HepG2 (cell line): ENCODE measurements around the gene ZNF75A. TPM values are rescaled to one million over a fixed set of nuclear protein-coding genes. Genes with fewer than 3 reads are reported as not detected.
A peak's percentile ranks its signal among the peaks of the same experiment; 100 is the strongest.

Source experiments
- GATAD1 ChIP-seq: IDR thresholded peaks from 2 replicates; pipeline ENCODE4 v1.6.1; 2016; ENCODE audit warnings: missing genetic modification reagents, missing compliant biosample characterization
- GFI1 ChIP-seq: sonication (generic); formaldehyde crosslinking; IDR thresholded peaks from 2 replicates; pipeline ENCODE4 v1.5.0; 2020; ENCODE audit warnings: missing genetic modification reagents, mild to moderate bottlenecking, borderline replicate concordance
- KDM5B ChIP-seq: sonication (generic); formaldehyde crosslinking; IDR thresholded peaks from 2 replicates; pipeline ENCODE4 v1.4.0; 2020; ENCODE audit warnings: missing genetic modification reagents, mild to moderate bottlenecking, borderline replicate concordance
- NFKB2 ChIP-seq: sonication (generic); formaldehyde crosslinking; IDR thresholded peaks from 2 replicates; pipeline ENCODE4 v1.4.0; 2020; ENCODE audit warnings: missing genetic modification reagents, borderline replicate concordance
- PPARG ChIP-seq: conservative IDR thresholded peaks from 2 replicates; pipeline ENCODE4 v1.6.1; 2016; ENCODE audit warnings: missing biosample characterization, missing genetic modification reagents
- SMYD3 ChIP-seq: sonication (generic); formaldehyde crosslinking; IDR thresholded peaks from 2 replicates; pipeline ENCODE4 v1.8.1; 2023; ENCODE audit warnings: mild to moderate bottlenecking, missing genetic modification reagents
- WIZ ChIP-seq: sonication (generic); formaldehyde crosslinking; IDR thresholded peaks from 2 replicates; pipeline ENCODE4 v1.5.1; 2020; ENCODE audit warnings: mild to moderate bottlenecking, missing genetic modification reagents
- ZBTB1 ChIP-seq: sonication (generic); formaldehyde crosslinking; IDR thresholded peaks from 2 replicates; pipeline ENCODE4 v1.4.0; 2020; ENCODE audit warnings: missing genetic modification reagents, borderline replicate concordance
- ZNF143 ChIP-seq: sonication (generic); formaldehyde crosslinking; IDR thresholded peaks from 2 replicates; pipeline ENCODE4 v1.4.0; 2020; ENCODE audit warnings: missing genetic modification reagents
- ZNF574 ChIP-seq: sonication (generic); formaldehyde crosslinking; IDR thresholded peaks from 2 replicates; pipeline ENCODE4 v1.4.0; 2020; ENCODE audit warnings: missing genetic modification reagents
- ZNF605 ChIP-seq: sonication (generic); formaldehyde crosslinking; IDR thresholded peaks from 2 replicates; pipeline ENCODE4 v1.8.0; 2022; ENCODE audit warnings: mild to moderate bottlenecking, missing genetic modification reagents
- ZNF607 ChIP-seq: sonication (generic); formaldehyde crosslinking; IDR thresholded peaks from 2 replicates; pipeline ENCODE4 v1.5.1; 2020; ENCODE audit warnings: missing genetic modification reagents, mild to moderate bottlenecking, borderline replicate concordance
- polyA plus RNA-seq, 8 experiments: library from polyadenylated mRNA; depleted of rRNA in 3 of 8; stranded (reverse) in 7 of 8; unstranded in 1 of 8; fragments of >200 nt; fragmentation: Illumina TruSeq in 4 of 8; extraction: Trizol in 4 of 8; gene quantifications; 2 replicates each; pipeline versions ENCODE4 v1.2.1 to v1.2.3, GENCODE V29; 2011 to 2016; ENCODE audit warnings: low read depth in 4 of 8, missing spikeins in 1 of 8, mixed read lengths in 1 of 8; ENCODE audit not compliant: insufficient read depth in 1 of 8
- total RNA-seq, 5 experiments: library from RNA; depleted of rRNA; stranded (reverse); fragments of >200 nt; fragmentation: Illumina TruSeq; extraction: Trizol; gene quantifications; 2 replicates each; pipeline ENCODE4 v1.2.3, GENCODE V29; 2016; ENCODE audit warnings: low read depth in 1 of 5
- TF ChIP-seq, protein P1 (sequence below): sonication (generic); formaldehyde crosslinking; IDR thresholded peaks from 2 replicates; pipeline ENCODE4 v1.5.0; 2020; ENCODE audit warnings: mild to moderate bottlenecking, missing genetic modification reagents, borderline replicate concordance
- TF ChIP-seq, protein P2 (sequence below): sonication (generic); formaldehyde crosslinking; IDR thresholded peaks from 2 replicates; pipeline ENCODE4 v1.4.0; 2020; ENCODE audit warnings: mild to moderate bottlenecking, missing genetic modification reagents

ZNF75A gene
- total and polyA plus RNA-seq, 2 of the 13 experiments (the other 11 are each of a cell fraction or from before 2014, with no cell fraction given): 1.4 to 2.1 TPM

- TF ChIP-seq, protein P1, sequence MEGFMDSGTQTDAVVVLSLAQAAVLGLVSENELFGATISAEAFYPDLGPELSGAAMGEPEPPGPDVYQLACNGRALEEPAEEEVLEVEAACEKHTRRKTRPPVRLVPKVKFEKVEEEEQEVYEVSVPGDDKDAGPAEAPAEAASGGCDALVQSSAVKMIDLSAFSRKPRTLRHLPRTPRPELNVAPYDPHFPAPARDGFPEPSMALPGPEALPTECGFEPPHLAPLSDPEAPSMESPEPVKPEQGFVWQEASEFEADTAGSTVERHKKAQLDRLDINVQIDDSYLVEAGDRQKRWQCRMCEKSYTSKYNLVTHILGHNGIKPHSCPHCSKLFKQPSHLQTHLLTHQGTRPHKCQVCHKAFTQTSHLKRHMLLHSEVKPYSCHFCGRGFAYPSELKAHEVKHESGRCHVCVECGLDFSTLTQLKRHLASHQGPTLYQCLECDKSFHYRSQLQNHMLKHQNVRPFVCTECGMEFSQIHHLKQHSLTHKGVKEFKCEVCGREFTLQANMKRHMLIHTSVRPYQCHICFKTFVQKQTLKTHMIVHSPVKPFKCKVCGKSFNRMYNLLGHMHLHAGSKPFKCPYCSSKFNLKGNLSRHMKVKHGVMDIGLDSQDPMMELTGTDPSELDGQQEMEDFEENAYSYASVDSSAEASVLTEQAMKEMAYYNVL (CRISPR knock-in tag): peak; percentile 82; the same call in 1 of the 2 replicates
- peak; percentile 79 for TF ChIP-seq ZNF605 (CRISPR knock-in tag)
- TF ChIP-seq GFI1 (CRISPR knock-in tag): peak; percentile 31; the same call in 1 of the 2 replicates
- peak; percentile 90 for TF ChIP-seq ZNF143
- no peak for TF ChIP-seq SMYD3 (CRISPR knock-in tag)
- no peak for TF ChIP-seq ZBTB1 (CRISPR knock-in tag)
- TF ChIP-seq, protein P2, sequence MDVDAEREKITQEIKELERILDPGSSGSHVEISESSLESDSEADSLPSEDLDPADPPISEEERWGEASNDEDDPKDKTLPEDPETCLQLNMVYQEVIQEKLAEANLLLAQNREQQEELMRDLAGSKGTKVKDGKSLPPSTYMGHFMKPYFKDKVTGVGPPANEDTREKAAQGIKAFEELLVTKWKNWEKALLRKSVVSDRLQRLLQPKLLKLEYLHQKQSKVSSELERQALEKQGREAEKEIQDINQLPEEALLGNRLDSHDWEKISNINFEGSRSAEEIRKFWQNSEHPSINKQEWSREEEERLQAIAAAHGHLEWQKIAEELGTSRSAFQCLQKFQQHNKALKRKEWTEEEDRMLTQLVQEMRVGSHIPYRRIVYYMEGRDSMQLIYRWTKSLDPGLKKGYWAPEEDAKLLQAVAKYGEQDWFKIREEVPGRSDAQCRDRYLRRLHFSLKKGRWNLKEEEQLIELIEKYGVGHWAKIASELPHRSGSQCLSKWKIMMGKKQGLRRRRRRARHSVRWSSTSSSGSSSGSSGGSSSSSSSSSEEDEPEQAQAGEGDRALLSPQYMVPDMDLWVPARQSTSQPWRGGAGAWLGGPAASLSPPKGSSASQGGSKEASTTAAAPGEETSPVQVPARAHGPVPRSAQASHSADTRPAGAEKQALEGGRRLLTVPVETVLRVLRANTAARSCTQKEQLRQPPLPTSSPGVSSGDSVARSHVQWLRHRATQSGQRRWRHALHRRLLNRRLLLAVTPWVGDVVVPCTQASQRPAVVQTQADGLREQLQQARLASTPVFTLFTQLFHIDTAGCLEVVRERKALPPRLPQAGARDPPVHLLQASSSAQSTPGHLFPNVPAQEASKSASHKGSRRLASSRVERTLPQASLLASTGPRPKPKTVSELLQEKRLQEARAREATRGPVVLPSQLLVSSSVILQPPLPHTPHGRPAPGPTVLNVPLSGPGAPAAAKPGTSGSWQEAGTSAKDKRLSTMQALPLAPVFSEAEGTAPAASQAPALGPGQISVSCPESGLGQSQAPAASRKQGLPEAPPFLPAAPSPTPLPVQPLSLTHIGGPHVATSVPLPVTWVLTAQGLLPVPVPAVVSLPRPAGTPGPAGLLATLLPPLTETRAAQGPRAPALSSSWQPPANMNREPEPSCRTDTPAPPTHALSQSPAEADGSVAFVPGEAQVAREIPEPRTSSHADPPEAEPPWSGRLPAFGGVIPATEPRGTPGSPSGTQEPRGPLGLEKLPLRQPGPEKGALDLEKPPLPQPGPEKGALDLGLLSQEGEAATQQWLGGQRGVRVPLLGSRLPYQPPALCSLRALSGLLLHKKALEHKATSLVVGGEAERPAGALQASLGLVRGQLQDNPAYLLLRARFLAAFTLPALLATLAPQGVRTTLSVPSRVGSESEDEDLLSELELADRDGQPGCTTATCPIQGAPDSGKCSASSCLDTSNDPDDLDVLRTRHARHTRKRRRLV (CRISPR knock-in tag): peak; percentile 22; the same call in 1 of the 2 replicates
- TF ChIP-seq WIZ (CRISPR knock-in tag): 0 out of 2 replicates have a peak, but pooled peaks have one; percentile 58
- TF ChIP-seq ZNF607 (CRISPR knock-in tag): no peak
- peak; percentile 80; the same call in 1 of the 2 replicates for TF ChIP-seq KDM5B (CRISPR knock-in tag)
- peak; percentile 65 for TF ChIP-seq ZNF574 (CRISPR knock-in tag)
- peak; percentile 48; the same call in 1 of the 2 replicates for TF ChIP-seq NFKB2 (CRISPR knock-in tag)
- TF ChIP-seq GATAD1 (CRISPR knock-in tag): peak; percentile 87
- TF ChIP-seq PPARG: no peak
Measured at GRCh38 chr16:3264137-3265036, 40.9 kb upstream of the ZNF75A start (continued).
